Endodermal cell (in vitro differentiated cells): ENCODE results near the gene COX10. TPM values are rescaled to one million over a fixed set of nuclear protein-coding genes. Genes with fewer than 3 reads are reported as not detected.
A peak's percentile ranks its signal among the peaks of the same experiment; 100 is the strongest.

Experiments used
- DNase-seq: peaks from one replicate; pipeline ENCODE4 v3.0.0-alpha.2; 2017
- H3K27ac ChIP-seq: 2 replicates; pipeline ENCODE4 v1.5.1; 2013; ENCODE audit warnings: mild to moderate bottlenecking, low read depth, low read length, moderate library complexity
- H3K27me3 ChIP-seq: 2 replicates; pipeline ENCODE4 v1.6.1; 2013; ENCODE audit warnings: mild to moderate bottlenecking, low read length, moderate library complexity; ENCODE audit not compliant: insufficient read depth, control insufficient read depth, poor library complexity, severe bottlenecking
- H3K36me3 ChIP-seq: 2 replicates; pipeline ENCODE4 v1.7.0; 2013; ENCODE audit warnings: mild to moderate bottlenecking, low read length, moderate library complexity; ENCODE audit not compliant: control insufficient read depth, insufficient read depth
- H3K4me1 ChIP-seq: one replicate; pipeline ENCODE4 v1.7.0; 2013; ENCODE audit warnings: low read length; ENCODE audit not compliant: control insufficient read depth, insufficient read depth
- H3K4me3 ChIP-seq: 2 replicates; pipeline ENCODE4 v1.5.1; 2013; ENCODE audit warnings: mild to moderate bottlenecking, low read length, moderate library complexity
- H3K9ac ChIP-seq: 2 replicates; pipeline ENCODE4 v1.6.1; 2013; ENCODE audit warnings: mild to moderate bottlenecking, low read length, moderate library complexity; ENCODE audit not compliant: poor library complexity, severe bottlenecking; ENCODE audit errors: extremely low read depth
- H3K9me3 ChIP-seq: 2 replicates; pipeline ENCODE4 v1.6.1; 2013; ENCODE audit warnings: mild to moderate bottlenecking, low read length, moderate library complexity; ENCODE audit not compliant: control insufficient read depth
- H3K27ac Mint-ChIP-seq: 2 replicates; pipeline ENCODE4 v1.8.0; 2020; ENCODE audit warnings: mixed read lengths
- H3K27me3 Mint-ChIP-seq: 2 replicates; pipeline ENCODE4 v1.8.0; 2021; ENCODE audit warnings: mild to moderate bottlenecking, mixed read lengths; ENCODE audit not compliant: insufficient read depth
- H3K36me3 Mint-ChIP-seq: 2 replicates; pipeline ENCODE4 v1.8.0; 2020; ENCODE audit warnings: low read depth, mixed read lengths
- H3K4me1 Mint-ChIP-seq: 2 replicates; pipeline ENCODE4 v1.8.0; 2020; ENCODE audit warnings: mixed read lengths
- H3K4me3 Mint-ChIP-seq: 2 replicates; pipeline ENCODE4 v1.8.0; 2020; ENCODE audit warnings: mild to moderate bottlenecking, moderate library complexity, mixed read lengths
- H3K9me3 Mint-ChIP-seq: 2 replicates; pipeline ENCODE4 v1.8.0; 2020; ENCODE audit warnings: mild to moderate bottlenecking, mixed read lengths
- WGBS, 2 experiments: methylation state at CpG; one replicate each; pipeline versions ENCODE4 v1.1.5 to v1.1.7; 2013; ENCODE audit warnings: missing lambda C conversion rate in 2 of 2, mixed read lengths in 1 of 2; ENCODE audit not compliant: insufficient coverage in 1 of 2, insufficient read length in 1 of 2; 5-methylcytosine and 5-hydroxymethylcytosine counted together
- total RNA-seq, 2 donors: library from RNA; stranded (reverse); fragmentation: NEBNext Ultra II Directional in 1 of 2; extraction: Animal tissue kit (Norgen Biotek cat#: 25700) in 1 of 2; gene quantifications; 2 replicates in 1 of 2; 3 replicates in 1 of 2; pipeline ENCODE4 v1.2.1, GENCODE V29; 2021
- TF ChIP-seq, protein P1 (sequence below): fragments of 200-600 bp; sonication (generic); conservative IDR thresholded peaks from 2 replicates; pipeline ENCODE4 v1.5.0; 2021; ENCODE audit warnings: antibody characterized with exemption, mild to moderate bottlenecking

COX10 gene
- total RNA-seq, 2 donors from 2014 or later = 15.0 to 15.4 TPM

DNA sequence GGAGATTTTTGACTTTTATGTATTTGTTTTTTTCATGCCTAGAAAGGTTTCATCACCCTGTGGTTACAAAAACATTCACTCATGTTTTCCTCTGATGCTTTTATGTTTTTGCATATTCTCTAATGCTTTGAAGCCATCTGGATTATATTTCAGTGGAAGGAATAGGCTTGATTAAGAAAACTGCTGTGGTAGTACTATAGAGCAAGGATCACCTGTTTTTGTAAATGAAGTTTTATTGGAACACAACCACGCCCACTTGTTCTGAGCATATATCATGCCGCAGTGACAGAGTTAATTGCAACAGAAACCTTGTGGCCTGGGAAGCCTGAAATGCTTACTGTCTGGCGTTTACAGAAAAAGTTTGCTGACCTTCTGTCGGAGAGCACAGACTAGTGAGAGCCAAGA is 11.5 kb downstream of the COX10 start:
- H3K9me3 Mint-ChIP-seq = no peaks in the 10 kb centered on the region
- H3K4me3 Mint-ChIP-seq = no peak overlapping the region
- peaks cover 29% of the 10 kb centered on the region for H3K36me3 ChIP-seq
- H3K27me3 Mint-ChIP-seq = no peaks in the 10 kb centered on the region
- TF ChIP-seq, protein P1, sequence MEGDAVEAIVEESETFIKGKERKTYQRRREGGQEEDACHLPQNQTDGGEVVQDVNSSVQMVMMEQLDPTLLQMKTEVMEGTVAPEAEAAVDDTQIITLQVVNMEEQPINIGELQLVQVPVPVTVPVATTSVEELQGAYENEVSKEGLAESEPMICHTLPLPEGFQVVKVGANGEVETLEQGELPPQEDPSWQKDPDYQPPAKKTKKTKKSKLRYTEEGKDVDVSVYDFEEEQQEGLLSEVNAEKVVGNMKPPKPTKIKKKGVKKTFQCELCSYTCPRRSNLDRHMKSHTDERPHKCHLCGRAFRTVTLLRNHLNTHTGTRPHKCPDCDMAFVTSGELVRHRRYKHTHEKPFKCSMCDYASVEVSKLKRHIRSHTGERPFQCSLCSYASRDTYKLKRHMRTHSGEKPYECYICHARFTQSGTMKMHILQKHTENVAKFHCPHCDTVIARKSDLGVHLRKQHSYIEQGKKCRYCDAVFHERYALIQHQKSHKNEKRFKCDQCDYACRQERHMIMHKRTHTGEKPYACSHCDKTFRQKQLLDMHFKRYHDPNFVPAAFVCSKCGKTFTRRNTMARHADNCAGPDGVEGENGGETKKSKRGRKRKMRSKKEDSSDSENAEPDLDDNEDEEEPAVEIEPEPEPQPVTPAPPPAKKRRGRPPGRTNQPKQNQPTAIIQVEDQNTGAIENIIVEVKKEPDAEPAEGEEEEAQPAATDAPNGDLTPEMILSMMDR = no peak
- H3K9ac ChIP-seq = no peak overlapping the region
- peak overlapping the region; percentile 11 for H3K27ac Mint-ChIP-seq
- H3K9me3 ChIP-seq = no peaks in the 10 kb centered on the region
- H3K36me3 Mint-ChIP-seq = peaks cover 25% of the 10 kb centered on the region
- H3K4me1 Mint-ChIP-seq = no peaks in the 10 kb centered on the region
- no peak overlapping the region for H3K4me3 ChIP-seq
- H3K4me1 ChIP-seq = no peaks in the 10 kb centered on the region
- H3K27me3 ChIP-seq = no peaks in the 10 kb centered on the region
- H3K27ac ChIP-seq = no peak overlapping the region
- no peak for DNase-seq
- 89 to 96% methylated on average over 4 of the region's 4 CpGs for WGBS, 2 experiments

DNA sequence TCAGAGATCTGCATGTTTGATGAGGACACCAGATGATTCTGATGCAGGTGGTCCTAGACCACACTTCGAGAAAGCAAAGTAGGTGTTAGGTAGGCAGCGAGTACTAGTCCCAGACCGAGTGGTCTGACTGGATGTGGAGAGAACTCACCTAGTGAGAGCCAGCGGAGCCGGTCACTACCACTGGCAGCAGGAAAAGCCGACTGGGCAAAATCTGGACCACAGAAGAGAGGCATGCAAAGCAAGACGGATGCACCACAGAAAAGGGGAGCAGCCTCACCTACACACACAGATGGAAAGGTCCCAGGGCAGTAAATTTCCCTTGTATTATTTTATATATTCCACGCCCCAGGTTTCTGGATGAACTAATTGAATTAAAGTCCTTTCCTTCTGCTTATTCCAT is 13.5 kb downstream of the COX10 start:
- WGBS, 2 experiments = 91 to 95% methylated on average over 7 to 8 of the region's 8 CpGs
- Histone ChIP-seq H3K9ac (no peak overlapping the region), H3K4me3 (no peak overlapping the region), H3K27me3 (no peaks in the 10 kb centered on the region), H3K27ac (no peak overlapping the region), H3K4me1 (no peaks in the 10 kb centered on the region), H3K9me3 (no peaks in the 10 kb centered on the region), H3K36me3 (peaks cover 16% of the 10 kb centered on the region)
- Mint-ChIP-seq H3K27ac (no peak overlapping the region), H3K9me3 (no peaks in the 10 kb centered on the region), H3K36me3 (peaks cover 14% of the 10 kb centered on the region), H3K4me3 (no peak overlapping the region), H3K27me3 (no peaks in the 10 kb centered on the region), H3K4me1 (no peaks in the 10 kb centered on the region)
- TF ChIP-seq, protein P1 = no peak
- DNase-seq = no peak

DNA sequence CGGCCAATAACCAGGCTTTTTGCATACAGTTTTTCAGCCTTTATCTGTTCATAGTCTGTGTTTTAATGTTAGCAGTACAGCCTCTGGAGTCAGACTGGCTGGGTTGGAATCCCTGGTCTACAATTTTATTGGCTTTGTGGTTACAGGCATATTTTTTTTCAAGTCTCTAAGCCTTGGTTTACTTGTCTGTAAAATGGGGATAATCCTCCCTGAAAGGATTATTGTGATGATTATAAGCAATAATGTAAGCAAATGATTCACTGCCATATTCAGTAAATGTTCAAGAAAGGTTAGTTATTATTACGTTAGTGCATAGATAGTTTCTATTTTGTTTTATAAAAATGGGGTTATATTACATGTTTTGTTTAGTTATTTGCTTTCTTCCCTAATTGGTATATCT is 15.7 kb downstream of the COX10 start:
- Mint-ChIP-seq H3K27ac (no peak overlapping the region), H3K4me1 (peaks cover 8% of the 10 kb centered on the region), H3K27me3 (no peaks in the 10 kb centered on the region), H3K4me3 (no peak overlapping the region), H3K9me3 (no peaks in the 10 kb centered on the region), H3K36me3 (peaks cover 3% of the 10 kb centered on the region)
- Histone ChIP-seq H3K4me3 (no peak overlapping the region), H3K9me3 (no peaks in the 10 kb centered on the region), H3K9ac (no peak overlapping the region), H3K36me3 (peaks cover 12% of the 10 kb centered on the region), H3K4me1 (no peaks in the 10 kb centered on the region), H3K27me3 (no peaks in the 10 kb centered on the region), H3K27ac (no peak overlapping the region)
- 80 to 93% methylated on average over 2 of the region's 2 CpGs for WGBS, 2 experiments
- no peak for DNase-seq
- TF ChIP-seq, protein P1 = no peak
